ENCODE results near the gene ANKRD55.
"Not testable (repeated sequence)": the region's sequence is repeated elsewhere in the genome, so short reads cannot be mapped to it uniquely, and the experiment has no call there.

ANKRD55 gene

DNA sequence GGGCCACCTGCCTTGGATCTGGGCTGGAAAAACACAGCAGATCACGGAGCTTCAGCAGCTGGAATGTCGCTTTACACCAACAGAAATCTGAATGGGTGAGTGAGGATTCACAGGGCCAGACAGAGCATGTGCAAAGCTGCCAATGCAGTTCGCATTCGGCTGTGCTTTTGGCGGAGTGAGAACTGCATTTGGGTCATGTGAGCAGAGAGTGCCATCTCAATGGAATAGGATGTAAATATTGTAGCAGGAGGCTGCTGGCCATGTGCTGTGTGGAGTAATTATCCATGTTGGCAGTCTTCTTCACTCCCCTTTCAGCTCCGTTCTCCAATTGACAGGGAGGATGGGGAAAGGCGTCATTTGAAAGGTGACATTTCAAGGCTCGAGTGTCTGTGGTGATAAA is at the start of gene ANKRD55:
Gene ANKRD55 (minus strand): TSS at position 101 of the 400 bp plus-strand sequence. CDS start 417 bp downstream, outside the sequence.
- DNase-seq, result no peak

DNA sequence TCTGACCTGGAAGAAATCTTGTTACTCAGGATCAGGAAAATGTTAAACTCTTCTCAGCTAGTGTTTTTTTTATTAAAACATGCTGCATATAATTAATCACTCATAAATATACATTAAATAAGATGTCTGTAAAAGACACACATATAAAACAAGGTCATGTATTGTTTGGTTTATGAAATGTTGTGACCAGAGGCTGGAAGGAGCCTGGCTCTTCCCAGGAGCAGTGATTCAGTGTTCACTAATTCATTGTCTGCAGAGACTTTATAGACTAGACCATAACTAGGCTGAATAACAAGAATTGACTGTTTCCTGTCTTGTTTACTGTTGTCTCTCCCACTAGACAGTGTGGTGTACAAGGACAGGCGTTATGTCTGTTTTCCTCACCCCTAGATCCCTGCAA is 49.1 kb upstream of the ANKRD55 start:
- DNase-seq, result no peak

DNA sequence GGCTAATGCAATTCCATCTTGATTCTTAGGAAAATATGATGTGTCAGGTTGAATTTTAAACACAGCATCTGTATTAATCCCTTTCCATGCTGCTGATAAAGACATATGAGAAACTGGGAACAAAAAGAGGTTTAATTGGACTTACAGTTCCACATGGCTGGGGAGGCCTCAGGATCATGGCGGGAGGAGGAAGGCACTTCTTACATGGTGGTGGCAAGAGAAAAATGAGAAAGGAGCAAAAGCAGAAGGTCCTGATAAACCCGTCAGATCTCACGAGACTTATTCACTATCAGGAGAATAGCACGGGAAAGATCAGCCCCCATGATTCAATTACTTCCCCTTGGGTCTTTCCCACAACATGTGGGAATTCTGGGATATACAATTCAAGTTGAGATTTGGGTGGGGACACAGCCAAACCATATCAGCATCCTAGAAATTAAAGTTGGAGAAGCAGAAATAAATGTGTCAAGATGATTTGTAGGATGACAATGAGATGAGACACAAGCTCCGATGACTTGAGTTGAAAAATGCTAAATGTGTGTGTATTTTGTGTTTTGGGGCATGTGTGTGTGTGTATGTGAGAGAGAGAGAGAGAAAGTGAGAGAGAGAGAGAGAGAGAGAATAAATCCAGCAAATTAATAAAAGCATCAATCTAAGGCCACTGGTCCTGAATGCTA is 48.5 kb upstream of the ANKRD55 start:
- DNase-seq, result no peak

DNA sequence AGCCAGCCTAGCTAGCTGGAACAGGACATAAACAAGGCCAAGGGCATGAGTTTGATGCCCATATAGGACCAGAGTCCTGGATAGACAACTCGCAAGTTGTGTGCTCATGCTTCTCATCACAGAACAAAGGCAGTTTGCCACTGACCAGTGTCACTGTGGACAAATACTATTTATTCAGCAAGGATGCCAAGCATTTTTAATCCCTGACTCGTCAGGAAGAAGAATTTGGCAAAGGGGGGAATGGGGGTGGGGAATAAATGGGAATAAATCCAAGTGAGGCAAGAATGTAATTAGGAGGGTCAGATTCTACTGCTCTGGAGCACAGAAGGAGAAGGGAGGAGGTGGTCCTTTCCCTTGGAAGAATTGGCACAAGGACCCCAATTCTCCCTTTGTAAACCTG is 46.8 kb upstream of the ANKRD55 start:
- no peak for DNase-seq

- no peak for DNase-seq
Observed at GRCh38 chr5:56279291-56279690, 46.2 kb upstream of the ANKRD55 start.

DNA sequence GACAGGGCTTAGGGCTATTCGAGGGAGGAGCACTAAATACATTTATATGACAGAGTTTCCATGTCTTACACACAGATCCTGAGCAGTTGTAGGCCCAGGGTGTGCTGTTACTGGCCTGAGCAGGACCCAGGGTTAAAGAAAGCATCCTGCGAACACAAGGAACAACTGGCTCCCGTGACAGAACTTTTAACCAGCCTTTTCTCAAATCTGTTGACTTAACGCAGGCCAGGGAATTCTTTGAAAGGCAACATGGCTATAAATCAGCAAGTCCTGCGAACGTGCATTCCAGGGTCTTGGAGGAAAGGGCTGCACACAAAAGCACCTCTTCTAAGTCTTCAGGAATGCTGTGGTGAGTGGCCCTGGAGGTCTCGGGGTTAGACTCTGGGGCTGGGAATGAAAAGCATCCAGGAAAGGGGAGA is 45.2 kb upstream of the ANKRD55 start:
- DNase-seq, result no peak

- no peak for DNase-seq
Observed at GRCh38 chr5:56277573-56277972, 44.4 kb upstream of the ANKRD55 start.

DNA sequence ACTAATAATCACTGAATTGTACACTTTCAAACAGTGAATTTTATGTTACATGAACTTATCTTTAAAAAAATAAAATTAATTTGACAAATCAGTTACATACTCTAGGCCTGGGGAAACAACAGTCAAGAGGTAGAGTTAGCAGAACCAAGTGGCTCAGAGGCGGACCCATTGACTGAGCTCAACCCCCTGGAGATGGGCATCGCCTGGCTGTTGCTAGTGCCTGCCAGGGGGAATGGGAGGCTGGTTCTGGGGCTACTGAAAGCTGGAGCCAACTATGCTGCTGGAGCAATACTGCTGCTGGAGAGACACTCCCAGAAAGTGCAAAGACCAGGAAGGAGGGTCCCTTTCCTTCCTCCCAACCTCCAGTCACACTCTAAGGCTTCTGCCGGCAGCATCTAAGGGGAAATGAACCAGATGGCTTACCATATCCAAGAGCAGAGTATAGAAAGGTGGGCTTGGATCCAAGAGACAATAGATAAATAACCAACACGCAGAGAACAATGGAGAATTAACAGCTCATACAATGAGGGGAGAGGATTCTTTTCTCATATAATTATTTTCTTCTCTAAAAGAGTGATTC is 40.3 kb upstream of the ANKRD55 start:
- DNase-seq, result no peak

DNA sequence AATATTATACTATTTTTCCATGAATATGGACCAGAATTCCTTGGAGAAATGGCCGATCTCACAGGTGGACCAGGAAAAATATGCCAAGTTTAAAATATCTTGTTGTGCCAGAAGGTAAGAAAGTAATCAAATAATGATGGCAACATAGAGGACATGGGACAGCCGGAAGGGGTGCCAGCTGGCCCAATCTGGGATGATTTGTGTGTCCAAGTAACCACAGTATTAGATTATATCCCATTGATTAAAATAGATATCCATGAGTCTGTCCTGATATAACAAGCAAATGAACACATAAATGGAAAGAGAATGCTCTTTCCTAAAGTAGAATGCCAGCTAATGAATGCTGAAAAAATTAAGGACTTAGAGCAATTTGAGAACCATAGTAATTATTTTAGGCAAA is 39.6 kb upstream of the ANKRD55 start:
- no peak for DNase-seq

- DNase-seq, result peak; percentile 79
Observed at GRCh38 chr5:56270568-56271392, 37.6 kb upstream of the ANKRD55 start.

- no peak for DNase-seq
Observed at GRCh38 chr5:56270058-56270457, 36.9 kb upstream of the ANKRD55 start.

GRCh38 chr5:56269216-56269927 is 36.2 kb upstream of the ANKRD55 start:
- DNase-seq, result peak; percentile 47

DNA sequence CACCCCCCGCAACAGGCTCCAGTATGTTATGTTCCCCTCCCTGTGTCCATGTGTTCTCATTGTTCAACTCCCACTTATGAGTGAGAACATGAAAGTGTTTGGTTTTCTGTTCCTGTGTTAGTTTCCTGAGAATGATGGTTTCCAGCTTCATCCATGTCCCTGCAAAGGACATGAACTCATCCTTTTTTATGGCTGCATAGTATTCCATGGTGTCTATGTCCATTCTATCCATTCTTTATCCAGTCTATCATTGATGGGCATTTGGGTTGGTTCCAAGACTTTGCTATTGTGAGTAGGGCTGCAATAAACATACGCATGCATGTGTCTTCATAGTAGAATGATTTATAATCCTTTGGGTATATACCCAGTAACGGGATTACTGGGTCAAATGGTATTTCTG is 35.6 kb upstream of the ANKRD55 start:
- DNase-seq, result not testable (repeated sequence)

DNA sequence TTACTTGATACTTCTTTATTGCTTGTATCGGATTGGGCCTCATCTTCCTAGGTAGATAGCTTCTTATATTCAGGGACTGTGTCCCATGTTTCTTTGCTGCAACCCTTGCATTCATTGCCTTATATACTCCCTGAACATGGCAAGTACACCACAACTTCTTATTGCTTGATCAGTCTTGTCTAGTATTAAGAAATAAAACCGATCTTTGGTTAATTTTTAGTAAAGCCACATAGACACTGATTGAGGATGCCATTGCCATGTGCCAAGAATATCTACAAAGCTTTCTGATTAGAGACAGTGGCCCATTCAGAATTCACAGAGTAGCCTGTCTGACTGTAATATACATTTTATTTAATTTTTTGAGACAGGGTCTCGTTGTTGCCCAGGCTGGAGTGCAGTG is 34.7 kb upstream of the ANKRD55 start:
- no peak for DNase-seq

DNA sequence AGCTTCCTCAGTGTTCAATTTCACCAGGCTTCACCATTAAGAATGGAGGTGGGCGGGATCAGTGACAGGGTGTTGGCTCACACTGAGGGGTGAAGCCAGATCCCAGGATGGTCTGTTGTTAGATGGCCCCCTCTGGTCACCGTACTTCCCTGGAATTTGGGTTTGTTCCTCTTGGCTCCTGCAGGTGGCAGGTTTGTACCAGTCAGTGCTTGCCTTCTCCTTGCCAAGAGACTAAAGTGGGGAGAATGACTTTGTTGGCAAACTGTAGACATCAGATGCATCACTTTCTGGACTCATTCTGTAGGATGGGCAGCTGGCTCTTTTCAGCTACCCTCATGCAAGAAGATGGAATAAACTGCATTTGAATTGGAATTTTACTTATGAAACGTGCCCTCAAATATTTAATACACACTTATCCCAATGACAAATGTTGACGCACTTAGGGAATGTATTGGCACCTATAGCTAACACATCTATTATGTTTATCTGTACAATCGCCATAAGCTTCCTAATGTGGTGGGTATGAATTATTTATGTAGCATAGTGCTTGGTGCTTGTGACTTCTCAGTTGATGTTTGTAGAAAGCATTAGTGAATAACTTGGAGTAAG is 31.4 kb upstream of the ANKRD55 start:
- DNase-seq, result peak; percentile 23

DNA sequence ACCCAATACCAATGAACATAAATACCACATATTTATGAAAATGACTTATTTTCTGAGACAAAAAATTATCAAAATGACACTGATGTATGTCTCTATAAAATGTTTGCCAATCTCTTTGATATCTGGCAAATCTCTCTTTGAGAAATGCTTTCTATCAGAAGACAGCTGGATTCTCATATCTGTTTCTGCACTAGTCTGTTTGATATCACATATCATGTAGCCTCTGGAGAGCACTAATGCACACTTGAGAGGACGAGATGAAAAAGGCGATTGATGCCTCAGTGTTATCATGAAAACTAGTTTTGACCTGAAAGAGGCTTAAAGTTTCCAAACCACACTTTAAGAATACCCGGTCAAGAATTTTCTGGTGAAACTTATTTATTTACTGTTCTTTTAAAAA is 29.1 kb upstream of the ANKRD55 start:
- DNase-seq, result no peak

DNA sequence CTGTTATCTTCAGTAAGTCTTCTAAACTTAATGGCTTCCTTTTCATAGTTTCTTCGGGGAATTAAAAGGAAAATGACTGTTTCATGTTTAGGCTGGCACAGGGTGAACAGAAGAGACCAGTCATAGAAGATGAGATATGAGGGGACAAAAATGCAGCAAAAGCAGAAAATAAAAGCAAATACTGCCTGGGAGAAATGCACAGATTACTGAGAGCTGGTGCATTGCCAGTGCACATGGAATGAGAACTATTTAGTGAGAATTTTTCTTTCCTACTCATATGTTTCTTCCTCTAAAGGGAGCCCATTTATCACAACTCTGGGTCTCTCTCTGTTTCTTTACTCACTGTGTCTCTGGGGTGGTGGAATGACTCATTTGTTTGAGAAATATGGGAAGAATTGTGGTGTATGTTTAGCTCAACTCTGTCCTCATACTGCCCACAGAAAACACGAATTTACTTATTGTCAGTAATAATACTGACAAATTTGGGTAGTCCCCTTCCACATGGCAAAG is 25.9 kb upstream of the ANKRD55 start:
- no peak for DNase-seq

GRCh38 chr5:56257763-56258529 is 24.8 kb upstream of the ANKRD55 start:
- DNase-seq, result not testable (repeated sequence)

- DNase-seq, result no peak
Observed at GRCh38 chr5:56257010-56257409, 23.9 kb upstream of the ANKRD55 start.

DNA sequence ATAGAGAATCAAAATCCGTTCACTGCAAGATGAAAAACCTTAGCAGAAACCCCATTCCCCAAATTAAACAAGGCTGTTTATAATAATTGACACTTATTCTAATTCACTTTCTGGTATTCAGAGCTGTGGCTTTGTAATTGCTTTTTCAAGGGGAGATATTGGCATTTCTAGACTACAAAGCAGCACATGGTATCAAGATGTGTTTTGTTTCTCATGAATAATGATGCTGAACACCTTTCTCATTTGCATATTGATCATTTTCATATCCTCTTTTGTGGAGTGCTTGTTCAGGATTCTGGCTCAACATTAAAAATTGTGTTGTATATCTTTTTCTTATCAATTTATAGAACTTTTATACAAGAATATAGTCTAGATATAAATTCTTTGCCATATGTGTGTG is 22.4 kb upstream of the ANKRD55 start:
- DNase-seq, result no peak

- DNase-seq, result no peak
Observed at GRCh38 chr5:56253924-56254323, 20.8 kb upstream of the ANKRD55 start.

- DNase-seq, result no peak
Observed at GRCh38 chr5:56253126-56253525, 20.0 kb upstream of the ANKRD55 start.
